Measurements from ENCODE around the gene OR5K3.
A peak's percentile ranks its signal among the peaks of the same experiment; 100 is the strongest.
"Not testable (repeated sequence)": the region's sequence is repeated elsewhere in the genome, so short reads cannot be mapped to it uniquely, and the experiment has no call there.

OR5K3 gene

DNA sequence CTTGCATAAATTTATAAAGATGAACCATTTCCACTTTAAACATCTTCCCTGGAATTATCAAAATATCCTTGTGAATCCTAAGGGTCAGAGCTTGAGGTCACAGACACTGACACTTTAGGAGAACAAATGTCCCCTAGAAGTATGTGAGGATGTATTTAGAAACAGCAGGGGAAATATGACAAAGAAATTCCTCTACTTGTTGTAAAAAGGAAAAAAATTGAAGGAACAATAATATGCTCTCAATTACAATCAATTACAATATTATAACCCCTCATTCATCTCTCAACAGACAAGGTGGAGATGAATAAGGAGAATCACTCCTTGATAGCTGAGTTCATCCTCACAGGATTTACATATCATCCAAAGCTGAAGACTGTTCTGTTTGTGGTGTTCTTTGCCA is at the start of gene OR5K3:
OR5K3 (plus strand) TSS at position 301 of the 400 bp plus-strand sequence; CDS start at position 301, 0 bp downstream.
- no peak for DNase-seq (ENCODE audit: low spot score)

DNA sequence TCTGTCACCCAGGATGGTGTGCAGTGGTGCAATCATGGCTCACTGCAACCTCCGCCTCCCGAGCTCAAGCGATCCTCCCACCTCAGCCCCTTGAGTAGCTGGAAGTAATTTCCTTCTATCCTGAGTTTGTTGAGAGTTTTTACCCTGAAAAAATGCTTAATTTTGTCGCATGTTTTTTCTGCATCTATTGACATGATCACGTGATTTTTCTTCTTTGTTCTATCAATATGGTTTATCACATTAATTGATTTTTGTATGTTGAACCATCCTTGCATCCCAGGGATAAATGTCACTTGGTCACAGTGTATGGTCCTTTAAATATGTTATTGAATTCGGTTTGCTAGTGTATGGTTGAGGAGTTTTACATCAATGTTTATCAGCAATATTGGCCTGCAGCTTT is 48.7 kb upstream of the OR5K3 start:
- no peak for DNase-seq (ENCODE audit: low spot score)

- peak; percentile 65 for DNase-seq (ENCODE audit: low spot score)
These were observed 46.6 kb upstream of the OR5K3 start for GRCh38 chr3:98343647-98344507.

- DNase-seq (ENCODE audit: low spot score) = no peak
These were observed 40.4 kb upstream of the OR5K3 start for GRCh38 chr3:98350082-98350481.

DNA sequence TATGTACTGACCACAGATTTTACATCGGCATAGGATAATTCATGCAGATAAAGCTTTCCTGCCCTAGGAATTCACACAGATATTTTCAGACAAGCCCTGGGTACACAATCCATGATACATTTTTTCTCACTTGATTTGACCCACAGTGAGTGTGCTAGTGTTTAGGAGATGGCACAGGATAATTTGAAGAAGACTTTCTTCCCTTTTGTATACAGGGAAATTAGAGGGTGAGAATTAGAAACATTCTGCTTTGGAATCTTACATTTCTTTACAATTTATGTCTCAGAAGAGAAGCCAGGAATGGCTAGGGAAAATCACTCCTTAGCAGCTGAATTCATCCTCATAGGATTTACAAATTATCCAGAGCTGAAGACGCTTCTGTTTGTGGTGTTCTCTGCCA is 36.9 kb upstream of the OR5K3 start, which contains the start of gene OR5K4:
OR5K4 (plus strand) TSS at position 301 of the 400 bp plus-strand sequence; CDS start at position 301, 0 bp downstream.
- DNase-seq (ENCODE audit: low spot score) = no peak

DNA sequence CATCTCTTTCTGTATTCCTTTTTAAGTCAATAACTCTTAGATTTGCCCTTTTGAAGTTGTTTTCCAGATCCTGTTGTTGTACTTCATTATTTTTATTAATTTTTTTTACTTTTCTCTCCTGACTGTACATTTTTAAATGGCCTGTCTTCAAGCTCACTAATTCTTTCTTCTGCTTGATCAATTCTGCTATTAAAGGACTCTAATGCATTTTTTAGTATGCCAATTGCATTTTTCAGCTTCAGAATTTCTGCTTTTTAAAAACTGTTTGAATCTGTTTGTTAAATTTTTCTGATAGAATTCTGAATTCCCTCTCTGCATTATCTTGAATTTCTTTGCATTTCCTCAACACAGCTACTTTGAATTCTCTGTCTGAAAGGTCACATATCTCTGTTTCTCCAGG is 31.2 kb upstream of the OR5K3 start:
- no peak for DNase-seq (ENCODE audit: low spot score)

DNA sequence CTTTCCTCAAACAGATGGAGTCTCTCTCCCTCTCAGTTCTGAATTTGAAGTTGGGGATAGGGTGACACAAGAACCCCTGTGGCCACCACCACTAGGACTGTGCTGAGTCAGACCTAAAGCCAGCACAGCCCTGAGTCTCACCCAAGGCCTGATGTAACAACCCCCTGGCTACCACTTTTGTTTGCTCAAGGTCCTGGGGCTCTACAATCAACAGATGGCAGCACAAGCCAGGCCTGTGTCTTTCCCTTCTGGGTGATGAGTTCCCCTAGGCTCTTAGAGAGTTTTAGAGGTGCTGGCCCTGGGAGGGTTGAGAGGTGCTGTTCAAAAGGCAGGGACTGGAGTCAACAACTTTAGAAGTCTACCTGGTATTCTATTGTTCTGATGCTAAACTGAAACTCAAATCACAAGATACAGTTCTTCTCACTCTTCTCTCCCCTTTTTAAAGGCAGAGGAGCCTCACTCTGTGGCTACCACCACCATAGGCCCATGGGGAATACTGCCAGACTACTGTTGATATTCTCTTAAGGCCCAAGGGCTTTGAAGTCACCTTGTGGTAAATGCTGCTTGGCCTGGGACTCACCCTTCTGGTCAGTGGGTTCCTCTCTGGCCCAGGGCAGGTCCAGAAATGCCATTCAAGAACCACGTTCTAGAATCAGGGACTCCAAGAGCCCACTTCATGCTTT is 30.3 kb upstream of the OR5K3 start:
- DNase-seq (ENCODE audit: low spot score) = no peak

DNA sequence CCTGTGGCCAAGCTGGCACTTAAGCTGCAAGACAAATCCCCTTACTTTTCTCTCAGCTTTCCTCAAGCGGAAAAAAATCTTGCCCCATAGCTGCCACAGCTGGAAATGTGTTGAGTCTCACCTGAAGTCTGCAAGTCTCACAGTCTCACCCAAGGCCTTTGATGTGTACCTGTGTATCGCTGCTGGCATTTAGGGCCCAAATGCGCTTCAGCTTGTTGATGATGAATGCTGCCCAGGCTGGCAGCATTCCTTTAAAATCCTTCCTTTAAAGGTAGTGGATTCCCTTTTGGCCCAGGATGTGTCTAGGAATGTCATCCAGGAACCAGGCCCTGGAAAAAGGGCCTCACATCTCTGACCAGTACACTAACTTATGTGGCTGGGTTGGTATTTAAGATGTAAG is 29.8 kb upstream of the OR5K3 start:
- DNase-seq (ENCODE audit: low spot score) = no peak

GRCh38 chr3:98361289-98361688 is 29.2 kb upstream of the OR5K3 start:
- no peak for DNase-seq (ENCODE audit: low spot score)

DNA sequence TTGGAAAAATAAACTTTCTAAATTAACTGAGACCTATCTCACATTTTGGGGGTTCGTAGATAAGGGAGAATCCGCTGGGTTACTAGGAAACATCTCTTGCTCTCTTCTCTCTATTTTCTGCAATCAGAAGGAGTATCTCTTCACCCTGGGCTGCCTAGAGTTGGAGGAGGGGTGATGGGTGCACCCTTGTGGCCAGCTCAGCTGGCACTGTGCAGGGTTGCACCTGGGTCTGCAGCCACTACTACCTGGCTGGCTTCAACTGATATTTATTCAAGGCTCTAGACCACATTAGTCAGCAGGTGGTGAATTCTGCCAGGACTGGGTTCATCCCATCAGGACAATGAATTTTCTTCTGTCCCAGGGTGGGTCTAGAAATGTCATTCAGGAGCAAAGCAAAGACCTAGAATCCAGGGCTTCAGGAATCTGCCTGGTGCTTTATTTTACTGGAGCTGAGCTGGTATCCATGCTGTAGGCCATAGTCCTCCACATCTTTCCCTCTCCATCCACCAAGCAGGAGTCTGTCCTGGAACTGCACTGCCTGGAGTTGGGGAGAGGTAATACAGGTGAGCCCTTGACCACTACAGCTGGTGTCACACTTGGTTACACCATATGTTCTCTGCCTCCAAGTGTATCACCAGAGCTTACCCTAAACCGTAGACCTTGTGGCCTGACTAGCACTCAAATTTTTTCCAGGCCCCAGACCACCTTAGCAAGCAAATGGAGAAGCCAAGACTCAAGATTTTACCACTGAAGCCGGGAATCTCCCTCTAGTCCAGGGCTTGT is 22.8 kb upstream of the OR5K3 start:
- no peak for DNase-seq (ENCODE audit: low spot score)

DNA sequence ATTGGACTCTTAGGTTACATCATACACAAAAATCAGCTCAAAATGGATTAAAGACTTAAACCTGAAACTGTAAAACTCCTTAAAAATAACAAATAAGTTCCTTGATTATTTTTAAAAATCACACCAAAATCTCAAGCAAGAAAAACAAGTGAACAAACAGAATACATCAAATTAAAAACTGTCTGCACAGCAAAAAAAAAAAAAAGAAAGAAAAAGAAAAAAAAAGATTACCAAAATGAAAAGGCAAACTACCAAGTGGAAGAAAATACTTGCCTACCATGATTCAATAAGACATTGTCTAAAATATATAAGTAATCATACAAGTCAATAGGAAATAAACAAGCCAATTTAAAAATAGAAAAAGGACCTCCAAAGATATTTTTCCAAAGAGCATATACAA is 19.3 kb upstream of the OR5K3 start:
- DNase-seq (ENCODE audit: low spot score) = no peak

DNA sequence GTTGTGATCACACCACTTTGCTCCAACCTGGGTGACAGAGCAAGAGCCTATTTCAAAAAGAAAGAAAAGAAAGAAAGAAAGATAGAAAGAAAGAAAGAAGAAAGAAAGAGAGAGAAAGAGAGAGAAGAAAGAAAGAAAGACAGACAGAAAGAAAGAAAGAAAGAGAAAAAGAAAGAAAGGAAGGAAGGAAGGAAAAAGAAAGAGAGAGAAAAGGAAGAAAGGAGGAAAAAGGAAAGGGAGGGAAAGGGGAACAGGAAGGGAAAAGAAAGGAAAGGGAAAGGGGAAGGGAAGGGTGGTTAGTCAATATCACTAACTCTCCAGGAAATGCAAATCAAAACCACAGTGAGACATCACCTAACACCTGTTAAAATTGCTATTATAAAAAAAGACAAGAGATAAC is 18.6 kb upstream of the OR5K3 start:
- no peak for DNase-seq (ENCODE audit: low spot score)

DNA sequence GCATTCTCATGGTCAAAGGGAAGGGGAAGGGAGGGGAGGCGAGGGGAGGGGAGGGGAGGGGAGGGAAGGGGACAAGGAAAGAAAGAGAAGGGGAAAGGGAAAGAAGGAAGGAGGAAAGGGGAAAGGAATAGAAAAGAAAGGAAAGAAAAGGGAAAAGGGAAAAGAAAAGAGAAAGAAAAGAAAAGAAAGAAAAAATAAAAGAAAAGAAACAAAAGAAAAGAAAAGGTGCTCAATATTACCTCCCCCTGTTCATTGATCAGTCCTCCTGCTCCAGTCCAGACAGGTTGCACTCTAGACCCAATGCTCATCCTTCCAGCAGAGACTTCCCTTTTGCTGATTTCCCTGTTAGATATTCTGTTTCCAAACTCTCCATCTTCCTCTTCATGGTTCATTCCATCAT is 18.0 kb upstream of the OR5K3 start:
- no peak for DNase-seq (ENCODE audit: low spot score)

DNA sequence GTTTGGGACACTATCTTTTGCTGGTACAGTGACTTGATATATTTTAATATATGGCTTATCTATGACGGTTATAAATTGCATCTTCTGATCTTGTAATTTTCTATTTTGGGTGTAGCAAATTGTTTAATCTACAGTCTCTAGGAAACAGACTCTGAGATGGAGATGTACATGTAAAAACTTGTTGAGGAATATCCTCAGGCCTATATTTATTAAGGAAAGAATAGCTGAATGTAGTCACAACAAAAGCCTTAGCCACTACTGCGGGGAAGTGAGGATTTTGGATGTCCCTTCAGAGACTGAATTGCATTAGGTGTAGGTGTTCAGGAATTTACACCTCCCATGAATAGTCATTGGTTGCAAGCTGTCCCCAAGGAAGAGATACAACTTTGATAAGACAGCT is 13.8 kb upstream of the OR5K3 start:
- DNase-seq (ENCODE audit: low spot score) = no peak

DNA sequence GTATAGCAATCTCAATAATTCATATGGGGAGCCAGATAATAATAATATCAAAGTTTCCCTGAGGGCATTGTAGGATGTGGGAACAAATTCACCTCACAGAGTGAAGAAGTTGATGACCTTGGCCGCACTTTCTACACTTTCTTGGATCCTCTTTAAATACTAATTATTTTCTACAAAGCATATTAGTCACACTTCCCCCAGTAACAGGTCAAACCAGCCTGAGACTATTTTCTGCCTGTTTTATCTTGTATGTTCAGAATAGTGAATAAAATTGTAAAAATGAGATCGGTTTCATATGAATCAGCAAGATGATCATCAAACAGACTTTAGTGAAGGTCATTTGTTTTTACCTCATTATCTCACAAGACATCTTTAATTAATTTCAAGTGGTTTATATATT is 2.3 kb upstream of the OR5K3 start:
- DNase-seq (ENCODE audit: low spot score) = no peak

- DNase-seq (ENCODE audit: low spot score) = no peak
These were observed 4.6 kb downstream of the OR5K3 start for GRCh38 chr3:98395101-98395500.

GRCh38 chr3:98396482-98396881 is 6.0 kb downstream of the OR5K3 start:
- not testable (repeated sequence) for DNase-seq (ENCODE audit: low spot score)

DNA sequence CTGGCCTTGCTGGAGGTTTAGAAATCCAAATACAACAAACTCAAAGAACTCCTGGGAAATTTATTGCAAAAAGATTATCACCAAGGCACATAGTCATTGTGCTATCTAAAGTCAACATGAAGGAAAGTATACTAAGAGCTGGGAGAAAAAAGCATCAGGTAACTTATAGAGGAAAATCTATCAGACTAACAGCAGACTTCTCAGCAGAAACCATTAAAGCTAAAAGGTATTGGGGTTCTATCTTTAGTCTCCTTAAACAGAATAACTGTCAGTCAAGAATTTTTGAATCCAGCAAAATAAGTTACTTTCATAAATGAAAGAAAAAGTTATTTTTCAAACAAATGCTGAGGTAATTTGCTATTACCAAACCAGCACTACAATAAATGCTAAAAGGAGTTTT is 8.0 kb downstream of the OR5K3 start:
- DNase-seq (ENCODE audit: low spot score) = no peak

- no peak for DNase-seq (ENCODE audit: low spot score)
These were observed 12.0 kb downstream of the OR5K3 start for GRCh38 chr3:98402507-98402906.

DNA sequence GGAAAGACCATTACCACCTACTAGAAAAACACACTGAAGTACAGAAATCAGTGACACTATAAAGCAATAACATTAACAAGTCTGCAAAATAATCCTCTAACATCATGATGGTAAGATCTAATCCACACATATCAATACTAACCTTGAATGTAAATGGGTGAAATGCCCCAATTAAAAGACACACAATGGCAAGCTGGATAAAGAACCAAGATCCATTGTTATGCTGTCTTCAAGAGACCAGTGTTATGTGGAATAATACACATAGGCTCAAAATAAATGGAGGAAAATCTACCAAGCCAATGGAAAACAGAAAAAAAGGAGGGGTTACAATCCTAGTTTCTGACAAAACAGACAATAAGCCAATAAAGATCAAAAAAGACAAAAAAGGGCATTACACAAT is 13.5 kb downstream of the OR5K3 start:
- DNase-seq (ENCODE audit: low spot score) = no peak

DNA sequence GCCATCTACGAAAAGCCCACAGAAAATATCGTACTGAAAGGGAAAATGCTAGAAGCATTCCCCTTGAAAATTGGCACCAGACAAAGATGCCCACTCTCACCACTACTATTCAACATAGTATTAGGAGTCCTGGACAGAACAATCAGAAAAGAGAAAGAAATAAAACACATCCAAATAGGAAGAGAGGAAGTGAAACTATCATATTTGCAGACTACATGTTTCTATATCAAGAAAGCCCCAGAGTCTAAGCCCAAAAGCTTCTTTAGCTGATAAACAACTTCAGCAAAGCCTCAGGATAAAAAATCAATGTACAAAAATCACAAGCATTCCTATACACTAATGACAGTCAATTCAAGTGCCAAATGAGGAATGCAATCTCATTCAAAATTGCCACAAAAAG is 15.6 kb downstream of the OR5K3 start:
- DNase-seq (ENCODE audit: low spot score) = no peak

GRCh38 chr3:98432575-98432974 is 42.1 kb downstream of the OR5K3 start:
- no peak for DNase-seq (ENCODE audit: low spot score)

DNA sequence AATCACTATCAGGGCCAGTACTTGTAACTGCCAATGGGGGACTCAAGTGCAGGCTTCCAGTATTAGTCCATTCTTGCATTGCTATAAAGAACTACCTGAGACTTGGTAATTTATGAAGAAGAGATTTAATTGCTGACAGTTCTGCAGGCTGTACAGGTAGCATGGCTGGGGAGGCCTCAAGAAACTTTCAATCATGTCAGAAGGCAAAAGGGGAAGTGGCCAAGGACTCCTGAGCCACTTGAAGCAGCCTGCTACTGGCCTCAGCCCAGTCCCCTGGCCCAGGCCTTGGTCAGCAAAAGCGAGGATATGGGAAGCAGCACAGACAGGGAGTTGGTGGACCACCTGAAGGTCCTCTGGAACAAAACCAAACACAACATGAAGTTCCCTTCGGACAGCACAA is 43.3 kb downstream of the OR5K3 start:
- no peak for DNase-seq (ENCODE audit: low spot score)

Measured in iPS-NIHi11 (cell line).